ENCODE data around the gene DCDC1.

The DCDC1 gene

GRCh38 chr11:30853439-30853838 lies 516.1 kb downstream of the DCDC1 start:
- Histone ChIP-seq H3K4me3 (ENCODE audit: low read depth in 1 of 2, low read length in 2 of 2) (no peak overlapping the region), H3K9me3 (ENCODE audit: control insufficient read depth in 1 of 2, low read length in 2 of 2) (no peaks in the 10 kb centered on the region), H3K27ac (ENCODE audit: low read depth, low read length) (no peak overlapping the region), H3K36me3 (ENCODE audit: control insufficient read depth in 1 of 2, insufficient read depth in 2 of 2, low read length in 2 of 2) (no peaks in the 10 kb centered on the region), H3K9ac (ENCODE audit: low read depth in 1 of 2, low read length in 2 of 2) (no peak overlapping the region), H3K4me1 (ENCODE audit: control insufficient read depth in 1 of 2, insufficient read depth in 2 of 2, low read length in 2 of 2) (no peaks in the 10 kb centered on the region), H3K27me3 (ENCODE audit: control insufficient read depth in 1 of 2, insufficient read depth in 2 of 2, low read length in 2 of 2) (no peaks in the 10 kb centered on the region)

DNA sequence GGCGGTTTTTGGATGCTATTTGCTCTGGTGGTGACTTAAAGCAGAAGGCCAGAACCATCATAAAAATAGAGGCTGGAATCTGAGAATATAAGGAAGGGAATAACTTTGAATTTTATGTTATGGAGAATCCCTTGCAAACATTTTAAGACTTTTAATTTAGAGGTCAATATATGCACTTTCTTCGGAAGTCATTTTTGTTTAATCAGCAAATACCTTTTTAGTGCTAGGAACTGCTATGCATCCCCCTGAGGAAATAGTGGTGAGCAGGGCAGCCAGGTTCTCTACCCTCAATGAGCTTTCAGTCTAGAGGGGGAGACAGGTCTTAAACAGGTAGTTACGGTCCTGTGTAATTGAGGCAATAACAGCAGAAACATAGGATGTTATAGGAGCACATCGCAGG lies 516.9 kb downstream of the DCDC1 start:
- H3K27me3 ChIP-seq (ENCODE audit: control insufficient read depth in 1 of 2, insufficient read depth in 2 of 2, low read length in 2 of 2), result no peaks in the 10 kb centered on the region
- no peaks in the 10 kb centered on the region for H3K4me1 ChIP-seq (ENCODE audit: control insufficient read depth in 1 of 2, insufficient read depth in 2 of 2, low read length in 2 of 2)
- no peaks in the 10 kb centered on the region for H3K36me3 ChIP-seq (ENCODE audit: control insufficient read depth in 1 of 2, insufficient read depth in 2 of 2, low read length in 2 of 2)
- H3K4me3 ChIP-seq (ENCODE audit: low read depth in 1 of 2, low read length in 2 of 2), result no peak overlapping the region
- no peak overlapping the region for H3K27ac ChIP-seq (ENCODE audit: low read depth, low read length)
- no peaks in the 10 kb centered on the region for H3K9me3 ChIP-seq (ENCODE audit: control insufficient read depth in 1 of 2, low read length in 2 of 2)
- no peak overlapping the region for H3K9ac ChIP-seq (ENCODE audit: low read depth in 1 of 2, low read length in 2 of 2)

DNA sequence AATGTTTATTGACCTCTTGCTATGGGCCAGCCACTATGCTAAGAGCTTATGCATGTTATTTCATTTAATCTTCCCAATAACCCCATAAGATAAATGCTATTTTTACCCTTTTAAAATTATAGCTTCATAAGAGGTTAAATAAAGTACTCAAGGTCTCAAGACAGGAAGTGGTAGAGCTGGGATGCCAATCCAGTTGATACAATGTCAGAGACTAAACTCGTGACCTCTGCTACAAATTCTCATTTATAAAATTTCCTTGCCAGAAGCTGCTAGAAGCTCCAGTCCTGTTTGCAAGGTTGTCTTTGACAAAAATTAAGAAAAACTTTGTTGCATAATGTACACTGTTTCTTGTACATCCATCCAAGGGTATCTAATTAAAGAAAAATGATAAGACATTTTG lies 517.4 kb downstream of the DCDC1 start:
- no peaks in the 10 kb centered on the region for H3K27me3 ChIP-seq (ENCODE audit: control insufficient read depth in 1 of 2, insufficient read depth in 2 of 2, low read length in 2 of 2)
- no peak overlapping the region for H3K4me3 ChIP-seq (ENCODE audit: low read depth in 1 of 2, low read length in 2 of 2)
- no peaks in the 10 kb centered on the region for H3K9me3 ChIP-seq (ENCODE audit: control insufficient read depth in 1 of 2, low read length in 2 of 2)
- no peaks in the 10 kb centered on the region for H3K4me1 ChIP-seq (ENCODE audit: control insufficient read depth in 1 of 2, insufficient read depth in 2 of 2, low read length in 2 of 2)
- no peak overlapping the region for H3K9ac ChIP-seq (ENCODE audit: low read depth in 1 of 2, low read length in 2 of 2)
- H3K36me3 ChIP-seq (ENCODE audit: control insufficient read depth in 1 of 2, insufficient read depth in 2 of 2, low read length in 2 of 2), result no peaks in the 10 kb centered on the region
- no peak overlapping the region for H3K27ac ChIP-seq (ENCODE audit: low read depth, low read length)

- H3K9ac ChIP-seq (ENCODE audit: low read depth in 1 of 2, low read length in 2 of 2), result no peak overlapping the region
- H3K27me3 ChIP-seq (ENCODE audit: control insufficient read depth in 1 of 2, insufficient read depth in 2 of 2, low read length in 2 of 2), result no peaks in the 10 kb centered on the region
- no peak overlapping the region for H3K4me3 ChIP-seq (ENCODE audit: low read depth in 1 of 2, low read length in 2 of 2)
- no peak overlapping the region for H3K27ac ChIP-seq (ENCODE audit: low read depth, low read length)
- peaks cover 2 to 13% of the 10 kb centered on the region in 2 donors for H3K9me3 ChIP-seq (ENCODE audit: control insufficient read depth in 1 of 2, low read length in 2 of 2)
- no peaks in the 10 kb centered on the region for H3K36me3 ChIP-seq (ENCODE audit: control insufficient read depth in 1 of 2, insufficient read depth in 2 of 2, low read length in 2 of 2)
- no peaks in the 10 kb centered on the region for H3K4me1 ChIP-seq (ENCODE audit: control insufficient read depth in 1 of 2, insufficient read depth in 2 of 2, low read length in 2 of 2)
Observed at GRCh38 chr11:30837252-30837651, 532.3 kb downstream of the DCDC1 start.

DNA sequence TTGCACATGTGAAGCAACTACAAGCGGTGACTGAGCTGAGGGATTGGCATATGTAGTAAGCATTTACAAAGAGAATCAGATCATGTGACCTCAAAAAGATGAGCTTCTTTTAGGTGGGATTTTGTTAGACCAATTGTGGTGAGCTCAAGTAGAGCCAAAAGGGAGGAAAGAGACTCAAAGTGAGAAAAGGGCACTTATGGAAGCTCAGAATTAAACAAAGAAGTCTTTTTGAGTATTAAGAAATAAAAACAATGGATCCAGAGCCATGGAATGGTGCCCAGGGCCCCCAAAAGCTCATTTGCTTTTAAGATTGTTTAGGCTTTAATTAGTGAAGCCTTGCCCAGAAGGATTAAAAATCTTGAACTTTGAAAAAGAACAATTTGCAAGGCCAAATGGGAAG lies 536.7 kb downstream of the DCDC1 start:
- Histone ChIP-seq H3K4me3 (ENCODE audit: low read depth in 1 of 2, low read length in 2 of 2) (no peak overlapping the region), H3K36me3 (ENCODE audit: control insufficient read depth in 1 of 2, insufficient read depth in 2 of 2, low read length in 2 of 2) (no peaks in the 10 kb centered on the region), H3K4me1 (ENCODE audit: control insufficient read depth in 1 of 2, insufficient read depth in 2 of 2, low read length in 2 of 2) (no peaks in the 10 kb centered on the region), H3K27ac (ENCODE audit: low read depth, low read length) (no peak overlapping the region), H3K9me3 (ENCODE audit: control insufficient read depth in 1 of 2, low read length in 2 of 2) (peaks cover 2 to 13% of the 10 kb centered on the region in 2 donors), H3K27me3 (ENCODE audit: control insufficient read depth in 1 of 2, insufficient read depth in 2 of 2, low read length in 2 of 2) (no peaks in the 10 kb centered on the region), H3K9ac (ENCODE audit: low read depth in 1 of 2, low read length in 2 of 2) (no peak overlapping the region)

DNA sequence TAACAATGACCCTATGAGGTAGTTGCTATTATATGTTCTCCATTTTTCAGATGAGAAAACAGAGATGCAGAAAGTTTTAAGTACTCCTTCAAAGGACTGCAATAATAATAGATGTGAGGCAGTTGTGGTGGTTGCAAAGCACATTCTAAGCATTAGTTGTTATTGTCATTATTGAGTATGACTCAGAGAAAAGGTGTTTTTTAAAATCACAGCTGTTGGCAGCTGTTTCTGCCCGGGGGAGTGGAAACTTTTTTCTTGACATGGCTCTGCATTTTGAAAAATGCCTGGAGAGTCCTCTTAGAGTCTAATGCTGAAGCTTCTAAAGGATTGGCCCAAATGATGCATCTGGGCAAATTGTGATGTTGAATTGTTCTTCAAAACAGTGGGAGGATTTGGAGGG lies 538.9 kb downstream of the DCDC1 start:
- Histone ChIP-seq H3K9me3 (ENCODE audit: control insufficient read depth in 1 of 2, low read length in 2 of 2) (peaks cover 2 to 12% of the 10 kb centered on the region in 2 donors), H3K27ac (ENCODE audit: low read depth, low read length) (no peak overlapping the region), H3K4me1 (ENCODE audit: control insufficient read depth in 1 of 2, insufficient read depth in 2 of 2, low read length in 2 of 2) (no peaks in the 10 kb centered on the region), H3K9ac (ENCODE audit: low read depth in 1 of 2, low read length in 2 of 2) (no peak overlapping the region), H3K36me3 (ENCODE audit: control insufficient read depth in 1 of 2, insufficient read depth in 2 of 2, low read length in 2 of 2) (no peaks in the 10 kb centered on the region), H3K27me3 (ENCODE audit: control insufficient read depth in 1 of 2, insufficient read depth in 2 of 2, low read length in 2 of 2) (no peaks in the 10 kb centered on the region), H3K4me3 (ENCODE audit: low read depth in 1 of 2, low read length in 2 of 2) (no peak overlapping the region)

DNA sequence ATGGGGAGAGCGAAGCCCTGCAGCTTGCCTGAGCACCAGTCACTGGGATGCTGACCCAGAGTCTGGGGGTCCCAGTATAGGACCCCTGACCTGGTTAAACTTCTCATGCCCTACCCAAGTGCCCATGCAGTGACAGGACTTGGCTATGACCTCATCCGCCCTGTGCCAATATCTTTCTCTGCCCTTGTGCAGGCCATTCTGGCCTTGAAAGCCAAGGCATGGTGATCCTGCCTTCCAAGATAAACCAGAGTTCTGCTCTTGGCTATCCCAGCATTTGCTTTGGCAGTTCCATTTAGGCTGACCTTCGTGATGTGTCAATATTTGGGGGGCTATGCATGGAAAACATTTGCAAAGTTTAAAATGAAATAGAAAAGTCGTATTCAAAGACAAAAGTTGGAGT lies 542.6 kb downstream of the DCDC1 start:
- no peak overlapping the region for H3K27ac ChIP-seq (ENCODE audit: low read depth, low read length)
- H3K27me3 ChIP-seq (ENCODE audit: control insufficient read depth in 1 of 2, insufficient read depth in 2 of 2, low read length in 2 of 2), result no peaks in the 10 kb centered on the region

DNA sequence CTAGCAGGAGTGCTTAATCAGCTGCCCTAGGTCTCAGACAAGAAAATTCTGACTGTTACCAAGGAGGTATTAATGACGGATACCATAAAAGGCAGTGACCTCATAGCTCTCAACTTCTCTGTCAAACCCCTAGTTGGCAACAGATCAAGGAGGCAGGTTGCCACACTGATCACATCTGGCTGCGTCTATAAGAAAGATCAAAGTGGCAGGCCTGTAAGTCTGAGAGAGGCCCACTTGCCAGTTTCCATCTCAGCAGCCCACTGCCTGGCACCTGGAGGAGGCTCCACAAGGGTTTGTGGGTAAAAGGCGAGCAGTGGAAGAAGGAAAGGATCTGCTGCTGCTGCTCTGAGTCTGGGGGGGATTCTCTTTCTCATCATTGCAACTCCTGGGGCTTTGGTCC lies 543.8 kb downstream of the DCDC1 start:
- Histone ChIP-seq H3K9ac (ENCODE audit: low read depth in 1 of 2, low read length in 2 of 2) (no peak overlapping the region), H3K36me3 (ENCODE audit: control insufficient read depth in 1 of 2, insufficient read depth in 2 of 2, low read length in 2 of 2) (no peaks in the 10 kb centered on the region), H3K27me3 (ENCODE audit: control insufficient read depth in 1 of 2, insufficient read depth in 2 of 2, low read length in 2 of 2) (no peaks in the 10 kb centered on the region), H3K27ac (ENCODE audit: low read depth, low read length) (no peak overlapping the region), H3K9me3 (ENCODE audit: control insufficient read depth in 1 of 2, low read length in 2 of 2) (no peaks in the 10 kb centered on the region), H3K4me1 (ENCODE audit: control insufficient read depth in 1 of 2, insufficient read depth in 2 of 2, low read length in 2 of 2) (no peaks in the 10 kb centered on the region), H3K4me3 (ENCODE audit: low read depth in 1 of 2, low read length in 2 of 2) (no peak overlapping the region)

More for the DNA sequence above, 542.6 kb downstream of the DCDC1 start:
- Histone ChIP-seq H3K36me3 (ENCODE audit: control insufficient read depth in 1 of 2, insufficient read depth in 2 of 2, low read length in 2 of 2) (no peaks in the 10 kb centered on the region), H3K9ac (ENCODE audit: low read depth in 1 of 2, low read length in 2 of 2) (no peak overlapping the region), H3K4me3 (ENCODE audit: low read depth in 1 of 2, low read length in 2 of 2) (no peak overlapping the region), H3K9me3 (ENCODE audit: control insufficient read depth in 1 of 2, low read length in 2 of 2) (no peaks in the 10 kb centered on the region), H3K4me1 (ENCODE audit: control insufficient read depth in 1 of 2, insufficient read depth in 2 of 2, low read length in 2 of 2) (no peaks in the 10 kb centered on the region)

DNA sequence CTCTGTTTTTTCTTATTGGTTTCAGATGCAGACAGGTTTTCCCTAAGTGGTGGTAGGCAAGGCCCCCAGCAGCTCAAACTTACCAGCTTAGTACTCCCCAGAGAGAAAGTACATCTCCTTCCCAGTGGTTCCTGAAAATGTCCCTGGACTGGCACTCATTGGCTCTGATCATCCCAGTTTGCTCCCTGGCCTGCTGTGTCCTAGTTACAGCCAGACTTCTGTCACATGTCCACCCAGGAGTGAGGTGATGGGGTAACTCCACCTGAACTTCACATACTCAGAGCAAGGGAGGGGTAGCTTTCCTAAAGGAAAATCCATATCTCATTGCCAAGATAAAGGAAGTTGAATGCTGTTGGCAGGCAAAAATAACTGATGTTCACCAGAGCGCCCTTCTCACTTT lies 546.4 kb downstream of the DCDC1 start:
- Histone ChIP-seq H3K9ac (ENCODE audit: low read depth in 1 of 2, low read length in 2 of 2) (no peak overlapping the region), H3K36me3 (ENCODE audit: control insufficient read depth in 1 of 2, insufficient read depth in 2 of 2, low read length in 2 of 2) (no peaks in the 10 kb centered on the region), H3K27ac (ENCODE audit: low read depth, low read length) (no peak overlapping the region), H3K4me3 (ENCODE audit: low read depth in 1 of 2, low read length in 2 of 2) (no peak overlapping the region), H3K9me3 (ENCODE audit: control insufficient read depth in 1 of 2, low read length in 2 of 2) (no peaks in the 10 kb centered on the region), H3K4me1 (ENCODE audit: control insufficient read depth in 1 of 2, insufficient read depth in 2 of 2, low read length in 2 of 2) (no peaks in the 10 kb centered on the region), H3K27me3 (ENCODE audit: control insufficient read depth in 1 of 2, insufficient read depth in 2 of 2, low read length in 2 of 2) (no peaks in the 10 kb centered on the region)

DNA sequence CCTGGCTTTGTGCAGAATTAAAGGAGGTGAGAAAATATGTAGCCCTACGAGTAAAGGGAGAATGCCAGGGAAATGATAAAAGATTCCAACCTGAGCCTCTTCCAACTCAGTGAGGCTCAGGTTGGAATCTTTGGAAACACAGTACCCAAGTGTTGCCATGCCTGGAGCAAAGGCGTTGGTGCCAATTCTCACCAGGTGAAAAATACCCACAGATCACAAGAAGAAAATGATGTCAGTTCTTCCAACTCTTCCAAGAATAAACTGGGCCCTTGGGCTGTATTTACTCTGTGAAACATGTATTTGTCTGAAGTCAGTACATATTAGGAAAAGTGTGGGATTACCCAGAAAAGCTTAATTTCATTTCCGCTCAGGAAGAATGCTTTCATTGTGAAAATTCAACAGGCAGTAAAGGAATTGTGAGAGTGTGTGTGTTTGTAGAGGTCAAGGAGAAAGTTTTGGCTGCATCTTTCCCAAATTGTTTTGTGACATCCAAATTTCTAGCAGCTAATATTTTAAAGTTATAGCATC lies 548.0 kb downstream of the DCDC1 start:
- no peaks in the 10 kb centered on the region for H3K27me3 ChIP-seq (ENCODE audit: control insufficient read depth in 1 of 2, insufficient read depth in 2 of 2, low read length in 2 of 2)
- no peak overlapping the region for H3K4me3 ChIP-seq (ENCODE audit: low read depth in 1 of 2, low read length in 2 of 2)
- H3K4me1 ChIP-seq (ENCODE audit: control insufficient read depth in 1 of 2, insufficient read depth in 2 of 2, low read length in 2 of 2), result no peaks in the 10 kb centered on the region
- no peaks in the 10 kb centered on the region for H3K36me3 ChIP-seq (ENCODE audit: control insufficient read depth in 1 of 2, insufficient read depth in 2 of 2, low read length in 2 of 2)
- H3K9ac ChIP-seq (ENCODE audit: low read depth in 1 of 2, low read length in 2 of 2), result no peak overlapping the region
- H3K27ac ChIP-seq (ENCODE audit: low read depth, low read length), result no peak overlapping the region
- H3K9me3 ChIP-seq (ENCODE audit: control insufficient read depth in 1 of 2, low read length in 2 of 2), result no peaks in the 10 kb centered on the region

- H3K27me3 ChIP-seq (ENCODE audit: control insufficient read depth in 1 of 2, insufficient read depth in 2 of 2, low read length in 2 of 2), result no peaks in the 10 kb centered on the region
- no peak overlapping the region for H3K4me3 ChIP-seq (ENCODE audit: low read depth in 1 of 2, low read length in 2 of 2)
- H3K9me3 ChIP-seq (ENCODE audit: control insufficient read depth in 1 of 2, low read length in 2 of 2), result no peaks in the 10 kb centered on the region
- no peak overlapping the region for H3K27ac ChIP-seq (ENCODE audit: low read depth, low read length)
- H3K4me1 ChIP-seq (ENCODE audit: control insufficient read depth in 1 of 2, insufficient read depth in 2 of 2, low read length in 2 of 2), result no peaks in the 10 kb centered on the region
- no peak overlapping the region for H3K9ac ChIP-seq (ENCODE audit: low read depth in 1 of 2, low read length in 2 of 2)
- no peaks in the 10 kb centered on the region for H3K36me3 ChIP-seq (ENCODE audit: control insufficient read depth in 1 of 2, insufficient read depth in 2 of 2, low read length in 2 of 2)
Observed at GRCh38 chr11:30818721-30819120, 550.8 kb downstream of the DCDC1 start.

All from duodenal mucosa (tissue), 2 donors.